Fibroblast of mammary gland (primary cell): ENCODE data around the gene PRSS21.
A peak's percentile ranks its signal among the peaks of the same experiment; 100 is the strongest.

Experiments used
- DNase-seq: peaks from one replicate; pipeline ENCODE4 v3.0.0-alpha.2; 2010; ENCODE audit warnings: low read depth
- H3K4me3 ChIP-seq: 2 replicates; pipeline ENCODE4 v1.5.1; 2011; ENCODE audit warnings: low read depth, mild to moderate bottlenecking, low read length, moderate library complexity; ENCODE audit not compliant: control insufficient read depth
- TF ChIP-seq, protein P1 (sequence below): conservative IDR thresholded peaks from 2 replicates; pipeline ENCODE4 v1.5.1; 2011; ENCODE audit warnings: low read depth, low read length, inconsistent platforms; ENCODE audit not compliant: control insufficient read depth, insufficient read depth

PRSS21 gene

GRCh38 chr16:2843526-2843925, 26.5 kb downstream of the PRSS21 start:
- no peak overlapping the region for H3K4me3 ChIP-seq
- TF ChIP-seq, protein P1, sequence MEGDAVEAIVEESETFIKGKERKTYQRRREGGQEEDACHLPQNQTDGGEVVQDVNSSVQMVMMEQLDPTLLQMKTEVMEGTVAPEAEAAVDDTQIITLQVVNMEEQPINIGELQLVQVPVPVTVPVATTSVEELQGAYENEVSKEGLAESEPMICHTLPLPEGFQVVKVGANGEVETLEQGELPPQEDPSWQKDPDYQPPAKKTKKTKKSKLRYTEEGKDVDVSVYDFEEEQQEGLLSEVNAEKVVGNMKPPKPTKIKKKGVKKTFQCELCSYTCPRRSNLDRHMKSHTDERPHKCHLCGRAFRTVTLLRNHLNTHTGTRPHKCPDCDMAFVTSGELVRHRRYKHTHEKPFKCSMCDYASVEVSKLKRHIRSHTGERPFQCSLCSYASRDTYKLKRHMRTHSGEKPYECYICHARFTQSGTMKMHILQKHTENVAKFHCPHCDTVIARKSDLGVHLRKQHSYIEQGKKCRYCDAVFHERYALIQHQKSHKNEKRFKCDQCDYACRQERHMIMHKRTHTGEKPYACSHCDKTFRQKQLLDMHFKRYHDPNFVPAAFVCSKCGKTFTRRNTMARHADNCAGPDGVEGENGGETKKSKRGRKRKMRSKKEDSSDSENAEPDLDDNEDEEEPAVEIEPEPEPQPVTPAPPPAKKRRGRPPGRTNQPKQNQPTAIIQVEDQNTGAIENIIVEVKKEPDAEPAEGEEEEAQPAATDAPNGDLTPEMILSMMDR, result no peak
- no peak for DNase-seq

DNA sequence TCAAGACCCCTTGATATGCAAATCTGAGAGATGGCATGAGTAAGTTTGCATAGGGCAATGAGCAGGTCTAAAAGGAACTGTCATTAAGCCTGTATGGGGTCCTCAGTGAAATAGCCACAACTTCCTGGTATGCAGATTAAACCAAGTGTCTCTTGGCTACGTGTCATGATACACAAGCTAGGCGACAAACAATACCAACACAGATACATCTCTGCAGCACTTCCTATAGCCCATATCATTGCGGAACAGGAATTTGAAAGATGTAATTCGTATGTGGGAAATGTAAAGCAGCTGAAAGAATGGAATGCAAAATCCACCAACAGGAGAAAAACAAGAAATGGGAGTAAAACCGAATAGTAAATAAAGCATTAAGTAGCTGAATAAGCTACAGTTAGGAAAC, 28.1 kb downstream of the PRSS21 start:
- TF ChIP-seq, protein P1, result no peak
- H3K4me3 ChIP-seq, result no peak overlapping the region
- DNase-seq, result no peak

- peak; percentile 90 for DNase-seq
- TF ChIP-seq, protein P1, result no peak
- H3K4me3 ChIP-seq, result no peak overlapping the region
Observed at GRCh38 chr16:2846511-2847310, 29.7 kb downstream of the PRSS21 start.

DNA sequence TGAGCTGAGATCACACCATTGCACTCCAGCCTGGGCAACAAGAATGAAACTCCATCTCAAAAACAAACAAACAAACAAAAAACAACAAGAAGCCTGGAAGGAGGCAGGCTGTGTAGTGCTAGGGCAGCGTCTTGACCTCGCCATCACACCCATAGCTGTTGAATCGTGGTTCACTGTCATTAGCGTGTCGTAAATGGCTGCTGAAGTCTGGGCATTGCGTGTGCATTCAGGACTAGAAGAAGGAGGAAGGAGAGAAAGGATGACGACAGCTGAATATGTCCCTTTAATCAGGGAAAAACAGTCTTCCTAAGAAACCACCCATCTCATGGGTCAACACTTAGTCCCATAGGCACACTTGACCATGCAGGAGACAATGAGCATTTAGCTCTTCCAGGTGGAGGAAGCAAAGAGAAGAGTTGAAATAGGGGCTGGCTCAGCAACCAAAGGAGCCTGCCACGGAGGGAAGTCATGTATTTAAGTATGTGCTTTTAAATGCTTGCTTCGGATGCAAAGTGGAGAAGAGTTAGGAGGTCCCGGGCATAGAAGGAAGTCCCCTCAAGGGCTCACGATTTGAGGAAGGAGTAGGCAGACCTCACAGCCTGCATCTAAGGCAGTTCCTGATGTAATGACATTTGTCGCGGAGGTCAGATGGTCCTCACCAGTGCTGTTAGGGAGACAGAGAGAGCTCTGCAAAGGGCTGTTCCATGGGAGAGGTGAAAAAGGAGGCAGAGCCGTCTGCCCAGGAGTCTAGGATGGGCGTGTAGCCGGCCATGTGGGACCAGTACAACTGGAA, 32.1 kb downstream of the PRSS21 start:
- DNase-seq, result no peak
- TF ChIP-seq, protein P1, result no peak
- H3K4me3 ChIP-seq, result no peak overlapping the region

DNA sequence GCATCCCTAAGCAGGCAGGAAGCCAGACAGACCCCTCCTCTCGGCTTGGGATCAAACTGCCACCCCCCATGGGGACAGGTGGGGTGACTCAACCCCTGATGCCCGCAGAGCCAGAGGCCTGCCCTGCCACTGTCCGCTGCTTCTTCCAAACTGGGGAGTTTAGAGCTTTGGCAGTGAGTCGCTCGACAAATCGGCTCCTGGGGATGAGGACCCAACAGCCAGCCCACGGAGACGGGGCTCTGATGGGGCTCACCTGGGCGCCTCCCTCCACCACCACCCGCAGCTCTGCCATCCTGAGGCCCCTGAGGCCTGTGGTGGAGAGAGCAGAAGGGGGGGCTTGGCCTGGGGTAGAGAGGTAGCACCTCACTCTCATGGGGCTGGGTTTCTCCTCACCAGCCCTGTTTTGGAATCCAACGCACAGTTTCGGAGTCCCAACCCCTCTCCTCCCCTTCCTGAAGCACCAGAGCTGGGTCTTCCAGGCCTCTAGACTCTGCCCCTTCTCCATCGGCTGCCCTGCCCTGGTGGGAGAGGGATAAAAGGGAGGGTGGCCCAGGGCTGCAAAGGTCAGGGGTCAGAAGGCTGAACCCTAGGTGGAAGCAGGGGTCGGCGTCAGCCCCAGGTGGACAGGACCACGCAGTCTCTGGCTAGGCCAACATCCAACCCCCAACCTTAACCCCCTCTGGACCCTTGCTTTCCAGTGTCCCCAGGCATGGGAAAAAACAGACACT, 35.1 kb downstream of the PRSS21 start:
- no peak for DNase-seq
- TF ChIP-seq, protein P1, result no peak
- no peak overlapping the region for H3K4me3 ChIP-seq

- no peak for DNase-seq
- H3K4me3 ChIP-seq, result no peak overlapping the region
- TF ChIP-seq, protein P1, result no peak
Observed at GRCh38 chr16:2852731-2853507, 35.9 kb downstream of the PRSS21 start.
